Measurements from ENCODE around the gene TNK2. TPM values are rescaled to one million over a fixed set of nuclear protein-coding genes. Genes with fewer than 3 reads are reported as not detected.

The TNK2 gene
- total RNA-seq, 1 experiment from 2014 or later: 18.2 TPM

DNA sequence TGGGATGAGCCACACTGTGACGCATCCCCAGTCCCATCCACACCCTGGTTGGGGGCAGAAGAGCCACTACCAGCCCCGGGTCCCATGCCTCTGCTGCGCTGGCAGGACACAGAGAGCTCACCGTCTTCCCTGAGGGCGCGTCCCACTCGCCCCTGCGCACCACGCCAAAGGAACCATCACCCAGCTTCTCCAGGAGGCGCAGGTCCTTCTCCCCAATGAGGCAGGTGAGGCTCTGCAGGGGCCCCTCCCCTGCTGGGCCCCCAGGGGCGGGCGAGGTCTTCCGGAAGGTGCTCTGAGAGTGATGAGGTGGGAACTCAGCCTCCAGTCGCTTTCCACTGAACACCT, 23.7 kb downstream of the TNK2 start:
- CTCF ChIA-PET: interaction anchor here (0.7 to 2.4 kb wide), 2 partner anchors 10 to 34 kb away, joined by 3 to 7 read pairs; no protein-coding TSS in a partner anchor

DNA sequence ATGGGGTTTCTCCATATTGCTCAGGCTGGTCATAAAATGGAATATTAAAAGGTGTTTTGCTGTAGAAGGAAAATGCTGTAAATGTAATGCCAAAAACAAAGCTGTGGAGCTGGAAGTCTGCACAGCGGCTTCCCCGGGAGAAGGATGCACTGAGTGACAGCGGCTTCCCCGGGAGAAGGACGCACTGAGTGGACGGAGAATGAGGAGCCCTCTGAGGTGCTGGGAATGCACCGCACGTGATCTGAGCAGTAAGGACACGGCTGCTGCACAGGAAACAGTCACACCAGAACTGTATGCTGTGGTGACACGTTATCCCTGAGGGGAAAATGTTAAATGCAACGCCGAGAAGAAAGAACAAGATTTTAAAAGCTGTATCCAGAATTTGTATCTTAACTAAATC, 24.6 kb downstream of the TNK2 start:
- Histone ChIP-seq H3K9me3 (ENCODE audit: low read depth, low read length, poor library complexity, severe bottlenecking) (no peaks in the 10 kb centered on the region), H3K27me3 (replicated peaks; ENCODE audit: insufficient read depth, low read depth, low read length, poor library complexity) (no peaks in the 10 kb centered on the region), H3K4me1 (ENCODE audit: insufficient read depth, low read length, poor library complexity, severe bottlenecking) (no peaks in the 10 kb centered on the region), H3K27ac (ENCODE audit: low read depth, low read length, poor library complexity, severe bottlenecking) (no peak overlapping the region), H3K4me3 (ENCODE audit: low read depth, low read length, poor library complexity, severe bottlenecking) (no peak overlapping the region), H3K36me3 (ENCODE audit: insufficient read depth, low read length, poor library complexity, severe bottlenecking) (no peaks in the 10 kb centered on the region)
- CTCF ChIA-PET: interaction anchor here (2.4 kb wide), 1 partner anchor 11 kb away, joined by 7 read pairs; no protein-coding TSS in a partner anchor
- POLR2A ChIA-PET (ENCODE audit: low non-redundant PET): no interaction called here
- no peak for DNase-seq (ENCODE audit: low spot score)
- intact Hi-C loops (cut with micrococcal nuclease; ENCODE audit: unreplicated experiment): no loop called here
- no peak for TF ChIP-seq EZH2 (IDR thresholded peaks at IDR 0.05; ENCODE audit: borderline replicate concordance, low read depth, low read length, poor library complexity, severe bottlenecking)
- TF ChIP-seq, protein P1, sequence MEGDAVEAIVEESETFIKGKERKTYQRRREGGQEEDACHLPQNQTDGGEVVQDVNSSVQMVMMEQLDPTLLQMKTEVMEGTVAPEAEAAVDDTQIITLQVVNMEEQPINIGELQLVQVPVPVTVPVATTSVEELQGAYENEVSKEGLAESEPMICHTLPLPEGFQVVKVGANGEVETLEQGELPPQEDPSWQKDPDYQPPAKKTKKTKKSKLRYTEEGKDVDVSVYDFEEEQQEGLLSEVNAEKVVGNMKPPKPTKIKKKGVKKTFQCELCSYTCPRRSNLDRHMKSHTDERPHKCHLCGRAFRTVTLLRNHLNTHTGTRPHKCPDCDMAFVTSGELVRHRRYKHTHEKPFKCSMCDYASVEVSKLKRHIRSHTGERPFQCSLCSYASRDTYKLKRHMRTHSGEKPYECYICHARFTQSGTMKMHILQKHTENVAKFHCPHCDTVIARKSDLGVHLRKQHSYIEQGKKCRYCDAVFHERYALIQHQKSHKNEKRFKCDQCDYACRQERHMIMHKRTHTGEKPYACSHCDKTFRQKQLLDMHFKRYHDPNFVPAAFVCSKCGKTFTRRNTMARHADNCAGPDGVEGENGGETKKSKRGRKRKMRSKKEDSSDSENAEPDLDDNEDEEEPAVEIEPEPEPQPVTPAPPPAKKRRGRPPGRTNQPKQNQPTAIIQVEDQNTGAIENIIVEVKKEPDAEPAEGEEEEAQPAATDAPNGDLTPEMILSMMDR (conservative IDR thresholded peaks at IDR 0.05; ENCODE audit: low read depth, low read length): no peak
- no TSS peak for BruUV-seq (replicated peaks)

More for the DNA sequence above, 23.7 kb downstream of the TNK2 start:
- no peak for TF ChIP-seq EZH2 (IDR thresholded peaks at IDR 0.05; ENCODE audit: borderline replicate concordance, low read depth, low read length, poor library complexity, severe bottlenecking)
- TF ChIP-seq, protein P1 (conservative IDR thresholded peaks at IDR 0.05; ENCODE audit: low read depth, low read length): no peak
- H3K27me3 ChIP-seq (replicated peaks; ENCODE audit: insufficient read depth, low read depth, low read length, poor library complexity): no peaks in the 10 kb centered on the region
- no peak overlapping the region for H3K27ac ChIP-seq (ENCODE audit: low read depth, low read length, poor library complexity, severe bottlenecking)
- POLR2A ChIA-PET (ENCODE audit: low non-redundant PET): no interaction called here
- intact Hi-C loops (cut with micrococcal nuclease; ENCODE audit: unreplicated experiment): no loop called here
- no peaks in the 10 kb centered on the region for H3K4me1 ChIP-seq (ENCODE audit: insufficient read depth, low read length, poor library complexity, severe bottlenecking)
- H3K36me3 ChIP-seq (ENCODE audit: insufficient read depth, low read length, poor library complexity, severe bottlenecking): no peaks in the 10 kb centered on the region
- BruUV-seq (replicated peaks): no TSS peak
- no peak for DNase-seq (ENCODE audit: low spot score)
- H3K9me3 ChIP-seq (ENCODE audit: low read depth, low read length, poor library complexity, severe bottlenecking): no peaks in the 10 kb centered on the region
- no peak overlapping the region for H3K4me3 ChIP-seq (ENCODE audit: low read depth, low read length, poor library complexity, severe bottlenecking)

DNA sequence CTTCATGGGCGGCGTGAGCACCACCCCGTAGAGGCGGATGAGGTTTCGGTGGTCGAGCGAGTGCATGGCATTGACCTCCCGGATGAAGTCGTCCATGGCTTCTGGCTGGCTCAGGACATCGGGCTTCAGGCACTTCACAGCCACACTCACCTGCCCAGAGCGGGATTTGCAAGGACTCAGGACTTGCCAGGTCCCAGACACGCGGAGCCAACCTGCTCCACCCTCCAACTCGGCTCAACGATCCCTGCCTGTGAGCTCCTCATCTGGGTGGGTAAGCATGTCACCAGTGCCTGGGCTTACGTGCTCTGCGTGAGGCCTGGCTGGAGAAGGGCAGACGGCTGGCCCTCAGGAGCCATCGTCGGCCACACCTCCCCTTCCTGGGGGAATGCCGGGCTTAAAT, 25.2 kb downstream of the TNK2 start:
- TF ChIP-seq, protein P1 (conservative IDR thresholded peaks at IDR 0.05; ENCODE audit: low read depth, low read length): no peak
- TF ChIP-seq EZH2 (IDR thresholded peaks at IDR 0.05; ENCODE audit: borderline replicate concordance, low read depth, low read length, poor library complexity, severe bottlenecking): no peak
- ChIA-PET POLR2A (ENCODE audit: low non-redundant PET) (no interaction called here), CTCF (interaction anchor here (2.4 kb wide), 1 partner anchor 11 kb away, joined by 7 read pairs; no protein-coding TSS in a partner anchor)
- Histone ChIP-seq H3K27me3 (replicated peaks; ENCODE audit: insufficient read depth, low read depth, low read length, poor library complexity) (no peaks in the 10 kb centered on the region), H3K9me3 (ENCODE audit: low read depth, low read length, poor library complexity, severe bottlenecking) (no peaks in the 10 kb centered on the region), H3K4me3 (ENCODE audit: low read depth, low read length, poor library complexity, severe bottlenecking) (no peak overlapping the region), H3K4me1 (ENCODE audit: insufficient read depth, low read length, poor library complexity, severe bottlenecking) (no peaks in the 10 kb centered on the region), H3K36me3 (ENCODE audit: insufficient read depth, low read length, poor library complexity, severe bottlenecking) (no peaks in the 10 kb centered on the region), H3K27ac (ENCODE audit: low read depth, low read length, poor library complexity, severe bottlenecking) (no peak overlapping the region)
- intact Hi-C loops (cut with micrococcal nuclease; ENCODE audit: unreplicated experiment): no loop called here
- DNase-seq (ENCODE audit: low spot score): no peak
- BruUV-seq (replicated peaks): no TSS peak

Measured in A673 (cell line).